NCI-H345 (cell line): ENCODE results near the gene UAP1L1.
"Not testable (repeated sequence)": the region's sequence is repeated elsewhere in the genome, so short reads cannot be mapped to it uniquely, and the experiment has no call there.

Experiments used
- DNase-seq: peaks from one replicate; lab custom pipeline; 2025; lab: John Stamatoyannopoulos, UW

Gene UAP1L1, protein sequence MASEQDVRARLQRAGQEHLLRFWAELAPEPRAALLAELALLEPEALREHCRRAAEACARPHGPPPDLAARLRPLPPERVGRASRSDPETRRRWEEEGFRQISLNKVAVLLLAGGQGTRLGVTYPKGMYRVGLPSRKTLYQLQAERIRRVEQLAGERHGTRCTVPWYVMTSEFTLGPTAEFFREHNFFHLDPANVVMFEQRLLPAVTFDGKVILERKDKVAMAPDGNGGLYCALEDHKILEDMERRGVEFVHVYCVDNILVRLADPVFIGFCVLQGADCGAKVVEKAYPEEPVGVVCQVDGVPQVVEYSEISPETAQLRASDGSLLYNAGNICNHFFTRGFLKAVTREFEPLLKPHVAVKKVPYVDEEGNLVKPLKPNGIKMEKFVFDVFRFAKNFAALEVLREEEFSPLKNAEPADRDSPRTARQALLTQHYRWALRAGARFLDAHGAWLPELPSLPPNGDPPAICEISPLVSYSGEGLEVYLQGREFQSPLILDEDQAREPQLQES

DNA sequence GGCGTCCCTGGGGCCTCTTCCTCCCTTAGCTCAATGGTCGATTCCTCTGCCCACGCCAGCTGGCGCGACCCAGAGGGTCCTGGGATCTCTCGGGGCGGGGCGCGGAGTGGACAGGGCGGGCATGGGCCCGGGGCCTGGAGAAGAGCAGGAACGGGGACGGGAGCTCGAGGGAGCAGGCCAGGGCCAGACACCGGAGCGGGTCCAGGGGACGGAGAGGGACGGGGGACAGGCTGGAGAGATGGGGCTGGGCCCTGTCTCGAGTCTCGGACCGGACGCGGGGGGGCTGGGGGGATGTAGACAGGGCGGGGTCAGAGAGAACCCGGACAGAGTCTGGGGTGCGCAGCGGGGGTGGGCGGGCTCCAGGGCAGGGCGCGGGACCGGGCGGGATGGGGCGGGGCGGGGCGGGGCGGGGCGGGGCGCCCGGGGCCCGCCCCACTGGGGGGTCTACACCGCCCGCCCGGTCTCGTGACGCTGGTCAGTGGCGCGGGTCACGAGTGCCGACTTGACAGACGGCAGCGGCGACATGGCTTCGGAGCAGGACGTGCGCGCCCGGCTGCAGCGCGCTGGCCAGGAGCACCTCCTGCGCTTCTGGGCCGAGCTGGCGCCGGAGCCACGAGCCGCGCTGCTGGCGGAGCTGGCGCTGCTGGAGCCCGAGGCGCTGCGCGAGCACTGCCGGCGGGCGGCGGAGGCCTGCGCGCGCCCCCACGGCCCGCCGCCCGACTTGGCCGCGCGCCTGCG is at the start of gene UAP1L1:
Gene UAP1L1 (plus strand): TSS at position 508 of the 738 bp plus-strand sequence. CDS start 16 bp downstream, at position 524.
- peak; percentile 38 for DNase-seq

DNA sequence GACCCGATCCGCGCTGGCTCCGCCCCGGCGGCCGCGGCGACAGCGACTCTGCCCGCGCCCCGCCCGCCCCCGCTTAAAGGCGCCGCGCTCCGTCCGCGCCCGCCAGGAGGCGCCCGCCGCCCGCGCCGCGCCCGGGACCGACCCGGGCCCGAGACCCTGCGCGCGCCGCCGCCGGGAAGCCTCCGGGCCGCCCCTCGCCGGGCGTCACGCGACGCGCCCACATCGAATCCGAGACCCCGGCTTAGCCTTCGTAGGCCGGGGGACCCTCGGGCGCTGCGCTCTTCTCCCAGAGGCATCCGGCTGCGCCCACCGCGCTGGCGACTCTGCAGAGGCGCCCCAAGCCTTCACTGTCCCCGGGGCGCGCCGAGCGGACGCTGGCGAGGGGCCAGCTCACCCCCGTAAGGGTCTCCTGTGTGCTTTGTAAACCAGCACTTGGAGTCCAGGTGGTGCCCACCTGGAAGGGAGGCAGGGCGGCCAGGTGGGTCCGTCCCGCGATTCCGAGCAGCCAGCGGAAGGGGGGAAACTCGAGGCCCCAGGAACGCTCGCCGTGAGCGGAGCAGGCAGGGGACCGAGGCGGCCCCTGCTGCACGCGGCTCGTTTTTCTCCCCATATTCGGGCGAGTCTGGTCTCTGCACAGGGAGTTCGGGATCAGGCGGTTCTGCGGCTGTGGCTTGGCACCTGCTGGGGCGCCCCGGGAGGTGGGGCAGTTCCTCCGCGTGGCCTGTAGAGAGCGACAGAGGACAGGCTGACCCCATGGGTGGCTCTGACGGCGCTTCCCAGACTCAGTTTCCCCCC is 48.9 kb upstream of the UAP1L1 start:
- DNase-seq = peak; percentile 75

DNA sequence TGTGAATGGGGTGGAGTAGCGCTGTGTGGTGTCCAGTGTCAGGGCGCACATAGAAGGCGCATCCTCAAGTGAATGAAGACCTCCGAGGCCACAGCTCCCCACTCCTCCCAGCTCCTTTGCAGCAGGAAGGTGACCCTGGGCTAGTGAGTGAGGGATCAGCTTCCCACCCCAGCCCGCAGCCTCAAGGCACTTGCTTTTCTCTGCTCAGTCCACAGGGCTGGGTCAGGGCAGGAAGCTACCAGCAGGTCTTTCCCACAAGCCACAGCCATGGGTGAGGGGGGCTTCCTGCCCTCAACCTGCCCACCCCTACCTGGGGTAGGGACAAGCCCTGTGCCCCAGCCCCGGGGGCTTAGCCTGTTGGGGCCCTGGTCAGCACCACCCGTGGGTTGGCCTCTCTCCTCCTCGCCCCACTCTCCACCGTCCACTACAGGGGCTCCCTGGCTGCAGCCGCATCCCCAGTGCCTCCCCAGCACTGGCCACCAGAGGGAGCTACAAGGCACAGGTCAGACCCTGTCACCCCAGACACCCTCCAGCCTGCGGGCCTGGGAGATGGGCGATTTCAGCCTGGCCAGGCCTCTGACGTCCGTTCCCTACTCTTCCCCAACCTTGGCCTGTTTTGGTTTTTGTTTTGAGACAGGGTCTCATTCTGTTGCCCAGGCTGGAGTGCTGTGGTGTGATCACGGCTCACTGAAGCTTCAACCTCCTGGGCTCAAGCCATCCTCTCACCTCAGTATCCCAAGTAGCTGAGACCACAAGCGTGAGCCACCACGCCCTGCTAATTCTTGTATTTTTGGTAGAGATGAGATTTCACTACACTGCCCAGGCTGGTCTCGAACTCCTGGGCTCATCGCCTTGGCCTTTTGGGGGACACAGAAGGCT is 48.0 kb upstream of the UAP1L1 start:
- DNase-seq = peak; percentile 55

DNA sequence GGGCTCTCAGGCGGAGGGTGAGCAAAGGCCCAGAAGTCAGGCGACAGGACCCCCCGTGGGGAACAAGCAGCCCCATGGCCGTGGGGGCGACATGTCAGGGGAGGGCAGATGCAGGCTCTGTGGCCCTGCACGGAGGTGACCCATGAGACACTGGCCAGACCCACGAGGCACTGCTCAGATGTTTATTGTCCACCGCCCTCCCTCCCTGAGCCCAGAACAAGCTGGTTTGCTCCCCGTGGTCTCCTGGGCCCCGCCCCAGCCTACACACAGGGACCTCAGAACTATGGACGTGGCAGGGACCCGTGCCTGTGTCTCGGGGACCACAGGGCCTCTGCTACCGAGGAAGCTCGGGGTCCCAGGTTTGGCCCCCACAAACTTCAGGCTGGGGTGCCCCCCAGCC is 47.3 kb upstream of the UAP1L1 start:
- no peak for DNase-seq

DNA sequence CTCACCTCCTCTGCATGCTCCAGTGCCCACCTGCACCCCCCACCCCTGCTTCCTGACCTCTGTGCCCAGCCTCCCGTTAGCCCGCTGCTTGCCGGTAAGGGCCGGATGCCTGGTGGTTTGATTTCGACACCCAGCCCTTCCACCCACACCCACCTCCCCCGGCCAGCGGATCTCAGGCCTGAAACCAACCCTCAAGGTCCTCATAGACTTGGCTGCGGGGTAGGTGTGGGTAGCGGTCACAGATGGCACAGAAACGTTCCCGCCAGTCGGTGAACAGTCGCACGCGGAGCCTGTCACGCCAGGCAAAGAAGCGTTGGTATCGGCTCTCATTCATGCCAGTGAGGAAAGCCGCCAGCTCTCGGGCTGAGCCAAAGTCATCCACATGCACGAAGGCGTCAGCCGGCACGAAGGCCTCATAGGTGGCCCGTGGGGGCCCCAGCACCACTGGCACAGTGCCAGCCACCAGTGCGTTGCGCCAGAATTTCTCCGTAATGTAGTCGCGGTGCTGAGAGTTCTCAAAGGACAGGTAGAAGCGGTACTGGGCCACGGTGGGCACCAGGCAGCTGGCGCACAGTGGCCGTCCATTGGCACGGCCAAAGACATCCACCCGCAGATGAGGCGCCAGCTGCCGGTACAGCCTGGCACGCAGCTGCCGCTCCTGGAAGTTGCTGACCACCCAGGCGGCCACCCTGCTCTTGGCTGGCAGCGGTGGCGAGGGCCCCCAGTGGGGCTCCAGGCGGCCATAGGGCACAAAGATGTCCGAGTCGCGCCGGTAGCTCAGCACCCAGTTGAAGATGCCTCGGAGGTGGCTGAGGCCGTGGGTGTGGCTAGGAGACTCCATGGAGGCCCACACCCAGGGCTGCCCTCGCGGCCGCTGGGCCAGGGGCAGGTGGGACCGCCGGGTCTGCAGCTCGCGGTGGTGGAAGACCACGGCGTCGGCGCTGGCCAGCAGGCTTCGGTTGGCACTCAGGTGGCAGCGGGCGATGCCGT is 46.5 kb upstream of the UAP1L1 start:
- no peak for DNase-seq

DNA sequence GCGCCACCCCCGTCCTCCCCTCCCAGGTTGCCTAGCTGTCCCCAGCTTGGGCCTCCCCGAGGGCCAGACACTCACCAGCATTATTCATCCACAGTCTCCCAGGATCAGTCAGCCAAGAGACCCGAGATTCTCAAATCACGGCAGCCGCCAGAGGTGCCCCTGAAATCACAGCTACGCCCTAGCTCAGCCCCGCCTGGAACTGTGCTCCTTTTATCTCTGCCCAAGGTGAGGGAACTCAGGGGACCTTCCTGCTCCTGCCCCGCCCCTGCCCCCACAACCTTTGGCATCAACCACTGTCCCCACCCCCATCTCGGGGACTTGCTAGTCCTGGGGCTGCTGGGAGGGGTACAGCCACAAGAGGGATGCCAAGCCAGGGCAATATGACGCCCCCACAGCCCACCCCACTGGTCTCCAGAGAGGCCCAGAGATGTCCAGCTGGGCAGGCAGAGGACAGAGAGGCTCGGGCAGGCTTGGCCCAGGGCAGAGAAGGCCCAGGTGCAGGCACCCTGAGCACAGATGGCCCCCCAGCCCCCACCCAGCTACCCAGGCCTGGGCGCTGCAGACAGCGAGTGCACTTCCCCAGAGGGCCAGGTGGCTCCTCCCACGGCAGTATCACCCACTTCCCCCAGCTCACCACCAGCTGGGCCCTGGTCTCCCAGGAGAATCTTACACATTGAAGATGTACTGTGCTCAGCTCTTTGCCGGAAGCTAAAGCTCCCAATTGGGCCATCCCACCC is 45.2 kb upstream of the UAP1L1 start, which contains the start of gene FUT7:
Gene FUT7 (minus strand): TSS at position 185 of the 737 bp plus-strand sequence. CDS start 97 bp downstream, at position 88.
- DNase-seq = no peak

DNA sequence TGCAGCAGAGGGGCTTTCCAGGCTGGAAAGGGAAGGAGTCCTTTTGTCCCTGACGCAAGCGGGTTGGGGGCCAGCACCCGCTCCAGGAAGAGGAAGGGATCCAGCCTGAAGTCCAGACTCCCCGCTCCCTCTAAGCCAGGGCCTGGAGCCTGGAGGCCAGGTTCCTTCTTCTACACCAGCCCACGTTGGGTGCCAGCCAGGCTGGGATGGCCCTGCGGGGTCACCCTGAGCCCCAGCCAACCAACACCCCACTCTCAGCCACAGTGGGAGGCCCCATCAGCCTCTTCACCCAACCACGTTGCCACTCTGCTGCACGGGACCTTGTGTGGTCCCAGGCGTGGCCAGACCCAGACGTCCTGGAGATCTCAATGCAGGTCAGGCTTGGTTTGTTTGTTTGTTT is 44.5 kb upstream of the UAP1L1 start:
- DNase-seq = no peak

DNA sequence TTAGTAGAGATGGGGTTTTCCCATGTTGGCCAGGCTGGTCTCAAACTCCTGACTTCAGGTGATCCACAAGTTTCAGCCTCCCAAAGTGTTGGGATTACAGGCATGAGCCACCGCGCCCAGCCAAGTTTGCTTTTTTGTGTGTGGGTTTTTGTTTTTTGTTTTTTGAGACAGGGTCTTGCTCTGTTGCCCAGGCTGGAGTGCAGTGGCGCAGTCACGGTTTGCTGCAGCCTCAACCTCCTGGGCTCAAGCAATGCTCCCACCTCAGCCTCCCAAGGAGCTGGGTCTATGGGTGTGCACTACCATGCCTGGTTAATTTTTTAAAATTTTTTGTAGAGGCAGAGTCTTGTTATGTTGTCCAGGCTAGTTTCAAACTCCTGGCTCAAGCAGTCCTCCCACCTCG is 43.8 kb upstream of the UAP1L1 start:
- DNase-seq = not testable (repeated sequence)

DNA sequence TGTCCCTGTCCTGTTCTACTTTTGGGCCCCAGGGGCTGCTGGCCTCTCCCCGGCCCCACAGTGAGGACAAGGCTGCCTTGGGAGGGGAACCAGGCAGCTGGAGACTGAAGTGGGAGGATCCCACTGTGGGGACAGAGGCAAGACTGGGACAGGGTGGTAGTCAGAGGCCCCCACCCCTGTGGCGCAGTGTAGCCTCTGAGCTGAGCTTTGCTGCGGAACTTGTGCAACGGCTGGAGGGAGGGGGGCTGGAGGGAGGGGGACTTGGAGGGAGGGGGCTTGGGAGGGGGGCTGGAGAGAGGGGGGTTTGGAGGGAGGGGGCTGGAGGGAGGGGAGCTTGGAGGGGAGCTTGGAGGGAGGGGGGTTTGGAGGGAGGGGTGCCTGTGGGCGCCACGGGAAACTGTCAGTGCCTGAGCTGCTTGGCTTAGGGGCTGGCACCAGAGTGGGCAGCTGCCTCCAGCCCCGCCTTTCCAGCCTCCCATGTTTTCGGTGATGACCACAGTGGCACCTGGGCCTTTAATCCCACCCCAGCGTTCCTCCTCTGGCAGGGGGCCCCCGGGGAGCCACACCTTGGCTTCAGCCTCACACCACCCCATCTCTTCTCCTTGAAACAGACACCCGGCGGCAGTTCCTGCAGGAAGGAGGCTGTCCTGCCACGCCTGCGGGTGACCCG is 43.1 kb upstream of the UAP1L1 start:
- no peak for DNase-seq

DNA sequence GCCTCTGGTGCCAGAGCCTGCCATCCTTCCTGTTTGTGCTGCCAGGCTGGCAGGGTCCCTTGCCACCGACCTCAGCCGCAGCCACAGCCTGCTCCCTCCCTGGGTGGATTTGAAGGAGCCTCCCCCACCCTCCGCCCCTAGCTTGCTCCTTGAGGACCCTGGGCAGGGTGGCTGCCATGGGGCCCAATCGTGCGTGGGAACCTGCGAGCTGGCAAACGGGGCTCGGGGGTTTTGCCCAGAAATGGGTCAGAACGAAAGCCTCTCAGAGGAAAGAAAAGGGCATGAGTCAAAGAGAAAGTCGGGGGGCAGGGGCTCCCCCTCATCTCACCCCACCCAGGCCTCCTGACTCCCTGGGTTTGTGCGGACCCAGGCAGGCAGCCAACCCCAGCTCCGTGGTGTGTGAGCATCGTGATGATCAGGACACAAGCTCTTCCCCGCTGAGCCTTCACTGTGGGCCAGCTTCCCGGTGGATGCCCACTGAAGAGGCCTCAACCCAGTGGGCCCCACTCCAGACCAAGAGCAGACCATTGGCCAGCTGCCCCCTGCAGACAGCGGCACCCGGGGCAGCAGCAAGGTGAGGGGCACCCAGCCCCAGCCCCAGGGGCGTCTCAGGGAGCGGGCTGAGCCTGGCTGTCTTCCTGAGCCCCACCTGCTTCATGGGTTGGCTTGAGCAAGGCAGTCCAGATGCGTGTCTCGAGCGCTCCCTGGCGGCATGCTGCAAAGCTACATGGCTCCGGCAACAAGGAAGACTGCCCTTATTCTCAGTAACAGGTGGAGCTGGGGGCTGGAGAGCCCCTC is 42.4 kb upstream of the UAP1L1 start:
- peak; percentile 91 for DNase-seq

DNA sequence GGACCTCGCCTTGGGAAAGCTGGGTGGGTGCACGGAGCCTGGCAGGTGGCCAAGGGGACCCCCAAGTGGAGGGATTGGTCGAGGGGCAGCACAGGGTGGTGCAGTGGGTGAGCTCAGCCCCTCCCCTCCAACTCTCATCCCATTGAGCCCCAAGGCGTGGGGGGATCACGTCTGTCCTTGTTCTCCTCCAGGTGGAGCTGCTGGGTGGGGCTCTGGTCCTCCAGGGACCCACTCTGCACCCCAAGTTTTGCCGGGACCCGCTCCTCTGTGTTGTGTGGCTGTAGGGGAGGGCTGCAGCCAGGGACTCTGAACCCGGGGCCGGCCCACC is 41.8 kb upstream of the UAP1L1 start:
- no peak for DNase-seq

DNA sequence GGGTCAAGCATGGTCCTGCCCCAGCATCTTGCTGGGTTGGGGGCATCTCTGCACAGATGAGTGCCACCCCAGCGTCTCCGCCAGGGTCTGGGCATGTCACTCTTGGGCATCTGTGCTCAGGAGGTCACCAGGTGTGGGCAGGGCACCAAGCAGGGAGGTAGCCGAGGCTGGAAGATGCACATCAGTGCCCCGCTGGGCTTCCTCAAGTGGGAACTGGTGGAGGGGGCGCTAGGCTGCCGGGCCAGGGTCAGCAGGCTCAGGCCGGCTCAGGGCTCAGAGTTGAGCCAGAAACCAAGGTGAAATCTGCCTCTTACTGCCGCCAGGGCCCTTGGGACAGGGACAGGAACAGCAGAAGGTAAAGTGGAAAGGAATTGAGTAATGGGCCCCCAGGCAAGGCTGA is 41.4 kb upstream of the UAP1L1 start:
- DNase-seq = no peak

DNA sequence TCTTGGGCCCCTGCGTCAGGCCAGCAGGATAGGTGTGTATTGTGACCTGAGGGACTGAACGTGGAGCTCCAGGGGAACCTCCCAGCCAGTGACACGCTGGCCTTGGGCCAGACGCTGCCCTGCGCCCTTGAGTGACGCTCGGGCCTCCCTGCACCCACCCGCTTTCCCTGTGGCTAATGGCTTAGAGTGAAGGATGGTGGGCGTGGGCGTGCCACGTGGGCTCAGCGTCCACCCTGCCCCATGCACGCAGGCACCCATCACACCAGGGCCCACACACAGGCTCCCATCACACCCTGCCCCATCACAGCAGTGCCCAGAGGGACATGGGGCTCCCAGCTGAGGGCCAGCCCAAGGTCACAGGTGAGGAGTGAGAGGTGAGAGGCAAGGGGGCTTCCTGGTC is 40.3 kb upstream of the UAP1L1 start:
- DNase-seq = no peak

DNA sequence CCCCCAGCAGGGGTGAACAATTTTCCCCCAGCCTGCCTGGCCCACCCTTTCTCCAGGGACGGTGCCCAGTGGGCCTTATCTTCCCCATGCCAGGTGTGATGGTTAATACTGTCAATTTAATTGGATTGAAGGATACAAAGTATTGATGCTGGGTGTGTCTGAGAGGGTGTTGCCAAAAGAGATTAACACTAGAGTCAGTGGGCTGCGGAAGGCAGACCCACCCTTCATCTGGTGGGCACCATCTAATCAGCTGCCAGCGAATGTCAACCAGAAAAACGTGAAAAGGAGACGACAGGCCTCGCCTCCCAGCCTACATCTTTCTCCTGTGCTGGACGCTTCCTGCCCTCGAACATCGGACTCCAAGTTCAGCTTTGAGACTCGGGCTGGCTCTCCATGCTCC is 39.8 kb upstream of the UAP1L1 start:
- no peak for DNase-seq

DNA sequence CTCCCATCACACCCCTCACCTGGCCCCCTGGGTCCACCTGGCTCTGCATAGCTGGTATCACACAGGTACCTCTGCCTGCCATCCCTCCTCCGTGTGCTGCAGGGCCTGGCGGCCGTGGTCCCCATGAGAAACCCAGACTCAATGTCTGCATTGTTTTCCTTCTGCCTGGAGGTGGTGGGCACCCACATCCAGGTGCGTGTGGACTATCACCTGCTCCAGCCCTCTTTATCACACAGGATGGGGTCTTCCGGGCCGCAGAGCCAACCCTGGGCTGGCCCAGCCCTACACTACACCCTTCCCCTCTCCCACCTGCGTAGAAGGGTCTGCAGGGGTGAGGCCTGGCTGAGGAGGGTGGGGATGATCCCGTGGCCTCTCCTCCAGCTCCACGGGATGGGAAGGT is 38.4 kb upstream of the UAP1L1 start:
- no peak for DNase-seq

DNA sequence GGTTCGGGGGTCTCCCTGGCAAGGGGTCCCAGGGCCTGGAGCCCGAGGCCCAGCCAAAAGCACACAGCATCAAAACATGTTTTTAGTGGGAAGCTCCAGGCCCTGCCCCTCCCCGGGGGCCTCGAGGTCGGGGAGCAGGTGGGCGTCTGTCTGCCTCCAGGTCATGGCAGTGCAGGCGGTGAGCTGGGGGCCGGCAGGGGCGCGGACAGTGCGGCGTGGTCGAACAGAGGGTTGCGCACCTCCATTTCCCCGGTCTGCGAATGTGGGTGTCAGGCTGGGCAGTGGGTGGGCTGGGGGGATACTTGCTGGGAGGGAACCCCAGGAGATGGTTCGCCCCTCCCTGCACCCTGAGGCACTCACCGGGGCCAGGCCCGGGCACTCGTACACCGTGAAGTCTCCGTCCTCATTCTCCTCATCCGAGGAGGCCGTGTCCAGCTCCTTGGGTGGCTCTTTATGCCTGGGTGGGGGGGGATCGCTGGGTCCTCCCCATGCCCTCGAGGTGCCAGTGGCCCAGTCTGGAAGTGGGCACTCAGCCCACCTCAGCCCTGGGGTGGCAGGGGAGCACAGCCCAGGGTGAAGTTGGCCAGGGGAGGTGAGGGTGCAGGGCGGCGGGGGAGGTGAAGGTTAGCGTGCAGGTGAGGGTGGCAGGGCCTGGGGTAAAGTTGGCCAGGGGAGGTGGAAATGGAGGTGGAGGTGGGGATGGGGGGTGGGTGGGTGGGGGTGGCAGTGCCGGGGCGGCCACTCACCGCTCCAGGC is 37.5 kb upstream of the UAP1L1 start:
- DNase-seq = no peak

DNA sequence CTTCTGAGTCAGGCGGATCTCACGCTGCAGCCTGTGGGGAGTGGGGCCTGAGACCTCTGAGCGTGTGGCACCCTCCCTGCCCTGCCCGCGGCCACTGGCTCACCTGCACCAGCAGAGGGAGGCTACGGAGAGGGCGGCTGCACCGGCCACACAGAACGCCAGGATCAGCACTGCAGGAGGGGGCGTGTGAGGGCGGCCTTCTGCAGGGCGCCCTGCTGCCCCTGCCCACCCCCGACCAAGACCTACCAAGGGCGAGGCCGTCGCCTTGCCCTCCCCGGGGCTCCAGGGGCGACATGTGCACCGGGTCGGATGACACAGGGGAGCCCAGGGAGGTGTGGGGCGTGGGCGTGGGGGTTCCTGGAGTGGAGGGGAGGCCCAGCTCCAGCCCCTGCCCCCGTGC is 36.7 kb upstream of the UAP1L1 start:
- DNase-seq = no peak
